SKM-1 (cell line): Measurements from ENCODE around the gene SLFN5.
"Not testable (repeated sequence)": the region's sequence is repeated elsewhere in the genome, so short reads cannot be mapped to it uniquely, and the experiment has no call there.

Source experiments
- DNase-seq: peaks from one replicate; lab custom pipeline; 2025; ENCODE audit not compliant: unreplicated experiment; lab: John Stamatoyannopoulos, UW

SLFN5 gene

DNA sequence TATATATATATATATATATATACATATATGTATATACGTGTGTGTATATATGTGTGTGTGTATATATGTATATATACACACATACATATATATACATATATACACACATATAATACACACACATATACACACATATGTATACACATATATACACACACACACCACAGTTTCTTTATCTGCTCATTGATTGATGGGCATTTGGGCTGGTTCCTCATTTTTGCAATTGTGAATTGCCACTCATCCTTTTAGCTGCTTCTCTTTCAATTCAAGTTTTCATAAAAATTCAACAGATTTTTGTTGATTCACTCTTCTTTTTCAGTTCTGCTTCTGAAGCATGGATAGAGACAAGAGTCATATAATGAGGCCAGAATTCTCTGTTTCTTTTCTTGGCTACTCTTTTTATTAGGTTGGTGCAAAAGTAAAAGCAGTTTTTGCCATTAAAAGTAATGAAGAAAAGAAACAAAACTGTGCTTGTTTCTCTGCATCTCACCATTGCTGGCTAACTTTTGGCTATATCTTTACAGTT is 44.5 kb downstream of the SLFN5 start:
- no peak for DNase-seq

DNA sequence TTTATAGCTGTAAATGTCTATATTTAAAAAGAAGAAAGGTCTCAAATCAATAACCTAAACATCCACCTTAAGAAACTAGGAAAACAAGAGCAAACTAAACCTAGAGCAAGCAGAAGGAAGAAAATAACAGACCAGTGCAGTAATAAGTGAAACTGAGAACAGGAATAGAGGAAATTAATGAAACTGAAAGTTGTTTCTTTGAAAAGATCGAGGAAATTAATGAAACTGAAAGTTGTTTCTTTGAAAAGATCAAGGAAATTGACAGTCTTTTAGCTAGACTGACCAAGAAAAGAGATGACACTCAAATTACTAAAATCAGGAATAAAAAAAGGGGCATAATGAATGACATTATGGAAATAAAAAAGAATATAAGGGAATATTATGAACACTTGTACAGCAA is 46.4 kb downstream of the SLFN5 start:
- DNase-seq: no peak

DNA sequence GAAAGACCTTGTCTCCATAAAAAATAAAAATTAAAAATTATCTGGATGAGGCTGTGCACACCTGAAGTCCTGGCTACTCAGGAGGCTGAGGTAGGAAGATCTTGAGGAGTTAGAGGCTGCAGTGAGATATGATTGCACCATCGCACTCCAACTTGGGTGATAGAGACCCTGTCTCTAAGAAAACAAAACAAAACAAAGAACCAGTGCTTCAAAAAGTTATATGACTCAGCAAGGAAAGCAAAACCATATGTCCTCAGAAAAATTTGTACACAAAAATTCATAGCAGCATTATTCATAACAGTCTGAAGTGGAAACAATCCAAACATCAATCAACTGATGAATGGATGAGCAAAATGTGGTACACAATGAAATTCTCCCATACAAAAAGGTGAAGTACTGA is 48.9 kb downstream of the SLFN5 start:
- no peak for DNase-seq

- DNase-seq: no peak
Measured at GRCh38 chr17:35293151-35293847, 50.4 kb downstream of the SLFN5 start.

DNA sequence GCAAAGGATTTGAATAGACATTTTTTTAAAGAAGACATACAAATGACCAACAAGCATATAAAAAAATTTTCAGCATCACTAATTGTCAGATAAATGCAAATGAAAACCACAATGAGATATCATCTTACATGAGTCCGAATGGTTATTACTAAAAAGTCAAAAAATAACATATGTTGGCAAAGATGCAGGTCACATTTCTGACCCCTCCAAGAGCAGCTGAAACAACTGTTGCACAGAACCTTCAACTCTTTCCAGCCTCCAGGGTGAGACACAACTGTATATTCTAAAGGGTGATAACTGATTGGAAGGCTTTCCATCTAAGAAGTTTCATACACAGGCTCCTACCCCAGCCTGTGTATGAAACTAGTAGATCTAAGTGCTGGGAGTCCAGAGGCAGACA is 51.9 kb downstream of the SLFN5 start:
- DNase-seq: no peak

DNA sequence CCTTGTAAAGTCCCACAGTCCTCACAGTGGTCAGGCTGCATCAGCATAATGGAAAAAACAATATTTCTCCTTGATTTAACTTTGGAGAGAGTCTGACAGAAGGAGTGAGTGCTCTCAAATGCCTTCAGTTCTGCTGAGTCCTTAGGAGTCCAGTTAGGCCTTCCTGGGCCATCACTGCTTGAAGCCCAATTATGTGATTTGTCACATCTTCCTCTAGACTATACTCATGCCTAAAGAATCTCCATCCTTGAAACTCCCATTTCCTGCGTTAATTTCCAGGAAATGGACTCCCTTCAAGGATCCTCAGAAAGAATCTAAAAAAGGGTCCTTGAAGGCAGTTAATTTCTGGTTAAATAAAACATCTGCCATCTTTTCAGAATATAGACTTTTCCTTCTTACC is 52.8 kb downstream of the SLFN5 start:
- no peak for DNase-seq

DNA sequence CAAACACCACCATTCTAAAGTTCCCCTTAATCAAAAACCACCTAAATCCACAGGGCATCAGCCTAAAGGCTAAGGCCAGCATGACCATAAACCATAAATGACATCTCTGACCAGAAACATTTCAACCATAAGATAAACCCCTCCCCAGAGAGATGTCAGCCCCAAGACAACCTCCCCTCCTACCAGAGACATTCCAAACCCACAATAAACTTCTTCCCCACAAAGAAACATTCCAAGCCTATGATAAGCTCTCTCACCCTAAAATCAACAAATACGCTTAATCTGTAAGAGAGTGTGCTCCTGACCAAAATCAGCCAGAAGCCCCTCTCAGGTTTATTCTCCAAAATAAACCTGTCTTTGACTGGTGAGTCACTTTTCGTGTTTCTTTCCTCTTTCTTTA is 54.8 kb downstream of the SLFN5 start:
- DNase-seq: no peak

DNA sequence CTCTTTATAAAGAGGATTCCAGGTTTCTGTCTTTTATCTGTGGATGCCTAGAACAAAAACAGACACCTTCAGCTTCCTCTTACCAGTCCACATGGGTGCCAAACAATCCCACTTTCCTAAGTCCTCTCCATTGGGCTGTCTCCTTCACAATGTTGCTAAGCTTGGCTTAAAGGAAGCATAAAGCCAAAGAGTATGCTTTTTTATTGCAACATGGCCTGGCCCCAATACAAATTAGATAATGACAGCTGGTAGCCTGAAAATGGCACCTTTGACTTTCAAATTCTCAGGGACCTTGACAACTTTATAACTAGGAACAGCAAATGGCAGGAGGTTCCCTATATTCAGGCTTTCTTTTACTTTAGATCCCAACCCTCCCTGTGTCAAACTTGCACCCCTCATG is 55.8 kb downstream of the SLFN5 start:
- DNase-seq: no peak

GRCh38 chr17:35299135-35299534 is 56.3 kb downstream of the SLFN5 start:
- DNase-seq: no peak

- DNase-seq: not testable (repeated sequence)
Measured at GRCh38 chr17:35309345-35309744, 66.5 kb downstream of the SLFN5 start.

DNA sequence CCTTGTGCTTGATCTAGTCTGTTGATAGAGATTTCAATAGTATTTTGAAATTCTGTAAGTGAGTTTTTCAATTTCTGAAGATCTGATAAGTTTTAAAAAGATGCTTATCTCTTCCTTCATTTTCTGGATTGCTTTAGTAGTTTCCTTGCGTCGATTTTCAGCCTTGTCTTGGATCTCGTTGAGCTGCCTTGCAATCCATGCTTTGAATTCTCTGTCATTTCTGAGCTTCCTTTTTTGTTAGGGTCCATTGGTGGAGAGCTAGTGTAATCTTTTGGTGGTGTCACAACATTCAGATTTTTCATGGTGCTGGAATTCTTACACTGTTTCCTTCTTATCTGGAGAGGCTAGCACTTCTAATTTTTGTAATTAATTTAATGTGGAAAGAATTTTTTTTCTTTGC is 69.5 kb downstream of the SLFN5 start:
- no peak for DNase-seq

- peak; percentile 62 for DNase-seq
Measured at GRCh38 chr17:35312790-35313711, 70.2 kb downstream of the SLFN5 start.

GRCh38 chr17:35313875-35314409 is 71.1 kb downstream of the SLFN5 start:
- DNase-seq: no peak

DNA sequence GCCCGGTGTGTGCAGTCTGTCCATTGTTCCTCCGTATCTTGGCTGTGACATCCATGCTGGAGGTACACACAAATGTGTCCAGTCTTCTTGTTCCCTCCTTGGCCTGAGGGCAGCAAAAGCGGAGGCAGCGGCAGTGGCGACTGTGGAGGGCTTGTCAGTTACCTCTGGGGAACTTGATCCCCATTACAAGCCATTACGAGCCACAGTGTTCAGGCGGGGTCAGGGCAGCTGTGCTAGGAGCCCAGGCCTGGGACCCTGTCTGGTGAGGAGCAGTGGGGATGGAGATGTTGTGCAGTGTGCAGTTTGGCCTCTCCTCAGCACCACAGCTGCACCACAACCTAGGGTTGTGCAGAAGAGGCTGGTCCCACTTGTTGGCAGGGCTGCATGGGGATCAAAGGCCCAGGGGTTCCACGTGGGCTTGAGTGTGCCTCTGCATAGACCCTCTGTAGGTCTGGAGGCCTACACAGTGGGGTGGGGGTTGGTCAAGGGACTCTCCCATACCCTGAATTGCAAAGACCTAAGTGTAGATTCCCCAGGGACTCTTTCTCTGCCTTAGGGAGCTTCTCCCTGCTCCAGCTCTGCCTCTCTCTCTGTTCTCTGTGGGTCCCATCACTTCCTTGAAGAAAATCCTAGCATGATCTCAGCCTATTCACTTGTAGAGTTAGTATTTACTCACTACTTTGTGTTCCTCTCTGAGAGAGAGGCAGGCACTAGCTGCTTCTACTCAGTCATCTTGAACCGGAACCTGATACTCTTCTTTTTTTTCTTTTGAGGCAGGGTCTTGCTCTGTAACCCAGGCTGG is 71.7 kb downstream of the SLFN5 start:
- DNase-seq: no peak

DNA sequence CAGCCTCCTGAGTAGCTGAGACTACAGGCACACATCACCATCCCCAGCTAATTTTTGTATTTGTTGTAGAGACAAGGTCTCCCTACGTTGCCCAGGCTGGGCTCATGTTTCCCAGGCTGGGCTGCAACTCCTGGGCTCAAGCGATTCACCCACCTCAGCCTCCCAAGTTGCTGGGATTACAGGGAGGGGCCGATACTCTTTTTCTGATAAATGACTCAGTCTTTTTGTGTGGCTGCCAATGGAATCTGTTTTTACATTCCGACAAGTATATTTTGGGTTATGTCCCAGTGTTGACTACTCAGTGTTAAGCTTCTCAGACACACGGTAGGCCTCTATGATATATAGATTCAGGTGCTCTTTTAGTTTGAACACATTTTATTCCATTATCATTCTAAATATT is 72.4 kb downstream of the SLFN5 start:
- no peak for DNase-seq

DNA sequence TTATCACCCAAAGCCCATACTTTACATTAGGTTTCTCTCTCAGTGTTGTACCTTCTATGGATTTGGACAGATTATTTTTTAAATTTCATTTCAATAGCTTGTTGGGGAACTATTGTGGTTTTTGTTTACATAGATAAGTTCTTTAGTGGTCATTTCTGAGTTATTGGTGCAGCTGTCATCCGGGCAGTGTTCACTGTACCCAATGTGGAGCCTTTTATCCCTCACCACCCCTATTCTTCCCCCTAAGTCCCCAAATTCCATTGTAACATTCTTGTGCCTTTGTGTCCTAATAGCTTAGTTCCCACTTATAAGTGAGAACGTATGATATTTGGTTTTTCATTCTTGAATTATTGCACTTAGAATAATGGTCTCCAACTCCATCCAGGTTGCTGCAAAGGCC is 73.1 kb downstream of the SLFN5 start:
- DNase-seq: no peak

DNA sequence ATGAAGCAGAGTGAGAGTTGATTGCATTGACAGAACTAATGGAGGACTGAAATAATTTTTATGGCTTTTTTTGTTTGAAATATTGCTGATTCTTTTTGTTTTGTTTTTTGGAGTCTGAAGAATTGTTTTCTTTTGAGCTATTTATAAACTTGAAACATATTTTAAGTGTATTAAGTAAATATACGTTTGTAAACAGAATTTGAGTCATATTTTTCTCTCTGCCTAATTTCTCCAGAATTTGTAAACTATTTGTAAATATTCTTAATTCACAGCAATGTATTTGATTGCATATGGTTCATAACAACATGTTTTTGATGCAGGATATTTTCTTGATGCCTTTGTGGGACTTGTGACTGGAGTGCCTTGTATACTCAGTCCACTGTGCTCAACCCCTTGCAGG is 79.9 kb downstream of the SLFN5 start:
- DNase-seq: no peak
